Spleen (tissue), 11 donors: ENCODE results near the gene ZNF598. TPM values are rescaled to one million over a fixed set of nuclear protein-coding genes. Genes with fewer than 3 reads are reported as not detected.
A peak's percentile ranks its signal among the peaks of the same experiment; 100 is the strongest.
"Not testable (repeated sequence)": the region's sequence is repeated elsewhere in the genome, so short reads cannot be mapped to it uniquely, and the experiment has no call there.

ENCODE experiments used
- DNase-seq: peaks from one replicate; pipeline ENCODE4 v3.0.0-alpha.2; 2020
- H3K27ac ChIP-seq, 8 donors: fragments of 200-600 bp; sonication (generic) in 7 of 8; 1 replicate in 4 of 8; 2 replicates in 4 of 8; pipeline versions ENCODE4 v1.5.0 to v1.8.0; 2016 to 2021; ENCODE audit warnings: inconsistent platforms in 4 of 8, mild to moderate bottlenecking in 4 of 8, moderate library complexity in 1 of 8
- H3K27me3 ChIP-seq, 7 donors: fragments of 200-600 bp; sonication (generic) in 6 of 7; replicated peaks in 1 of 7; 1 replicate in 4 of 7; 2 replicates in 3 of 7; pipeline versions ENCODE4 v1.5.0 to v1.8.0; 2016 to 2021; ENCODE audit warnings: inconsistent platforms in 3 of 7, mild to moderate bottlenecking in 1 of 7
- H3K36me3 ChIP-seq, 6 donors: fragments of 200-600 bp; sonication (generic) in 5 of 6; 1 replicate in 4 of 6; 2 replicates in 2 of 6; pipeline versions ENCODE4 v1.5.0 to v1.8.0; 2016 to 2021; ENCODE audit warnings: inconsistent platforms in 2 of 6
- H3K4me1 ChIP-seq, 6 donors: fragments of 200-600 bp; sonication (generic) in 5 of 6; 1 replicate in 3 of 6; 2 replicates in 3 of 6; pipeline versions ENCODE4 v1.5.0 to v1.8.0; 2016 to 2021; ENCODE audit warnings: inconsistent platforms in 3 of 6
- H3K4me3 ChIP-seq, 8 donors: fragments of 200-600 bp; sonication (generic) in 7 of 8; 1 replicate in 4 of 8; 2 replicates in 4 of 8; pipeline versions ENCODE4 v1.5.0 to v1.8.0; 2016 to 2021; ENCODE audit warnings: inconsistent platforms in 4 of 8, mild to moderate bottlenecking in 4 of 8, moderate library complexity in 2 of 8
- H3K9me3 ChIP-seq, 8 donors: fragments of 200-600 bp; sonication (generic) in 7 of 8; 1 replicate in 4 of 8; 2 replicates in 4 of 8; pipeline versions ENCODE4 v1.5.0 to v1.8.0; 2016 to 2021; ENCODE audit warnings: inconsistent platforms in 4 of 8
- CTCF ChIP-seq, 11 experiments: fragments of 200-600 bp in 7 of 11; fragments of 450-650 bp in 4 of 11; sonication (generic) in 4 of 11; IDR thresholded peaks in 8 of 11; conservative IDR thresholded peaks in 3 of 11; 1 replicate in 7 of 11; 2 replicates in 4 of 11; pipeline versions ENCODE4 v1.4.0 to v1.8.0; 2016 to 2021; ENCODE audit warnings: antibody characterized with exemption in 11 of 11, inconsistent platforms in 4 of 11, mild to moderate bottlenecking in 1 of 11
- POLR2A ChIP-seq, 3 donors: fragments of 450-650 bp; IDR thresholded peaks; one replicate each; pipeline ENCODE4 v1.5.1; 2017; ENCODE audit warnings: antibody characterized with exemption in 3 of 3, mild to moderate bottlenecking in 1 of 3
- POLR2AphosphoS5 ChIP-seq, 3 donors: sonication (generic); formaldehyde crosslinking; IDR thresholded peaks; one replicate each; pipeline ENCODE4 v1.5.1; 2017; ENCODE audit warnings: antibody characterized with exemption in 3 of 3
- WGBS, 5 donors: extraction: QIAGEN DNeasy Blood & Tissue Kit in 3 of 5; methylation state at CpG; one replicate each; pipeline versions ENCODE4 v1.1.5 to v1.1.7; 2013 to 2018; 5-methylcytosine and 5-hydroxymethylcytosine counted together
- intact Hi-C: fragments of 100-400 bp; cut with DNase I; formaldehyde crosslinking; loops from one replicate; pipeline ENCODE4 v1.15.0; 2023; ENCODE audit warnings: low total_unique reads
- polyA plus RNA-seq, 3 donors: library from polyadenylated mRNA; stranded (reverse); fragments of 200-250 nt; gene quantifications; one replicate each; pipeline ENCODE4 v1.2.1, GENCODE V29; 2013
- total RNA-seq, 7 donors: library from RNA; depleted of rRNA in 3 of 7; stranded (reverse); fragments of >200 nt in 3 of 7; fragmentation: NEBNext Ultra II Directional in 4 of 7; extraction: Animal tissue kit (Norgen Biotek cat#: 25700) in 4 of 7; gene quantifications; one replicate each; pipeline versions ENCODE4 v1.1.0 to v1.2.1, GENCODE V29; 2016 to 2021
- donor health status: healthy with polysubstance abuse.
- donor health status: DM: no; HTN: no; CAD: no; lungs with moderate emphysema.
- donor health status: DM: no; HTN: no; CAD: no.
- donor health status: Bipolar disorder and iron deficiency.
- donor health status: healthy.
- donor health status: DM: no; HTN: no; CAD: no.
- donor health status: DM: yes; HTN: yes; CAD: no.

Gene ZNF598
- total and polyA plus RNA-seq, 10 donors: 21.8 to 56.2 (median 42.0) TPM

GRCh38 chr16:2015117-2015946 is 5.7 kb upstream of the ZNF598 start:
- no peaks in the 10 kb centered on the region for H3K9me3 ChIP-seq
- peaks cover 0 to 37% (median 15%) of the 10 kb centered on the region in 7 donors for H3K27me3 ChIP-seq
- 85 to 94% (median 86%) methylated on average over 24 of the region's 24 CpGs for WGBS, 5 donors
- H3K4me3 ChIP-seq: no peak overlapping the region
- no peaks in the 10 kb centered on the region for H3K36me3 ChIP-seq
- intact Hi-C loops: no loop called here
- peaks cover 6 to 17% (median 15%) of the 10 kb centered on the region in 6 donors for H3K4me1 ChIP-seq
- no peak overlapping the region for H3K27ac ChIP-seq
- no peak for DNase-seq
- TF ChIP-seq POLR2A (IDR thresholded peaks at IDR 0.05): no peak
- no peak for TF ChIP-seq POLR2AphosphoS5 (IDR thresholded peaks at IDR 0.05)
- TF ChIP-seq CTCF (IDR thresholded peaks at IDR 0.05 in 8 of 11, conservative IDR thresholded peaks at IDR 0.05 in 3 of 11): no peak

- H3K4me3 ChIP-seq: no peak overlapping the region
- WGBS, 5 donors: 89 to 94% (median 91%) methylated on average over 14 to 15 of the region's 15 CpGs
- no peak overlapping the region for H3K27ac ChIP-seq
- H3K4me1 ChIP-seq: peaks cover 11 to 18% (median 16%) of the 10 kb centered on the region in 6 donors
- no peak for TF ChIP-seq POLR2A (IDR thresholded peaks at IDR 0.05)
- no peak for TF ChIP-seq CTCF (IDR thresholded peaks at IDR 0.05 in 8 of 11, conservative IDR thresholded peaks at IDR 0.05 in 3 of 11)
- TF ChIP-seq POLR2AphosphoS5 (IDR thresholded peaks at IDR 0.05): no peak
- H3K9me3 ChIP-seq: no peaks in the 10 kb centered on the region
- peaks cover 0 to 19% (median 0%) of the 10 kb centered on the region in 7 donors for H3K27me3 ChIP-seq
- intact Hi-C loops: no loop called here
- H3K36me3 ChIP-seq: no peaks in the 10 kb centered on the region
- no peak for DNase-seq
These were observed 3.9 kb upstream of the ZNF598 start for GRCh38 chr16:2013527-2013926.

GRCh38 chr16:2011726-2012125 is 2.1 kb upstream of the ZNF598 start:
- WGBS, 5 donors: 81 to 91% (median 89%) methylated on average over 9 of the region's 9 CpGs
- intact Hi-C loops, DNase-seq, H3K9me3 ChIP-seq, H3K4me3 ChIP-seq, H3K27me3 ChIP-seq, H3K36me3 ChIP-seq, H3K27ac ChIP-seq: not testable (repeated sequence)
- peaks cover 24 to 36% (median 34%) of the 10 kb centered on the region in 6 donors for H3K4me1 ChIP-seq

- Histone ChIP-seq H3K4me1 (peaks cover 46 to 61% (median 59%) of the 10 kb centered on the region in 6 donors), H3K4me3 (peak overlapping the region; percentile 50 to 97 (median 88)), H3K9me3 (no peaks in the 10 kb centered on the region), H3K27ac (peak overlapping the region; percentile 78 to 95 (median 91)), H3K36me3 (peaks cover 0 to 20% (median 0%) of the 10 kb centered on the region in 6 donors), H3K27me3 (no peaks in the 10 kb centered on the region)
- intact Hi-C loops: no loop called here
- 0 to 1% (median 1%) methylated on average over 18 to 55 of the region's 55 CpGs for WGBS, 5 donors
- peak; percentile 89 for DNase-seq
- TF ChIP-seq POLR2A (IDR thresholded peaks at IDR 0.05) (no peak), POLR2AphosphoS5 (IDR thresholded peaks at IDR 0.05) (no peak), CTCF (IDR thresholded peaks at IDR 0.05 in 8 of 11, conservative IDR thresholded peaks at IDR 0.05 in 3 of 11) (peak in 1 of 11 experiments; percentile 8)
These were observed 383 bp downstream of the ZNF598 start for GRCh38 chr16:2009164-2009711.
